GM23338 (cell line): ENCODE measurements around the gene WDR41. TPM values are rescaled to one million over a fixed set of nuclear protein-coding genes. Genes with fewer than 3 reads are reported as not detected.

Experiments
- ATAC-seq: fragments of 200-7000 bp; cut with Tn5 transposase; 3 replicates; pipeline ENCODE4 v1.9.1; 2020
- DNase-seq: peaks from one replicate; pipeline ENCODE4 v3.0.0-alpha.2; 2015; ENCODE audit warnings: low spot score
- H2AFZ ChIP-seq: fragments of 200-600 bp; sonication (generic); 2 replicates; pipeline ENCODE4 v1.8.0; 2016; ENCODE audit warnings: antibody characterized with exemption, mild to moderate bottlenecking, moderate library complexity
- H3F3A ChIP-seq: fragments of 200-600 bp; sonication (generic); replicated peaks from 2 replicates; pipeline ENCODE4 v1.8.0; 2017; ENCODE audit warnings: antibody characterized with exemption, mixed run types, low read depth
- H3K27ac ChIP-seq: fragments of 200-600 bp; sonication (generic); 2 replicates; pipeline ENCODE4 v1.6.1; 2016; ENCODE audit warnings: low read depth
- H3K27me3 ChIP-seq: fragments of 200-600 bp; sonication (generic); 2 replicates; pipeline ENCODE4 v1.8.0; 2016; ENCODE audit warnings: mild to moderate bottlenecking, mixed run types, moderate library complexity; ENCODE audit not compliant: insufficient read depth
- H3K36me3 ChIP-seq: fragments of 200-600 bp; sonication (generic); 2 replicates; pipeline ENCODE4 v1.8.0; 2016; ENCODE audit warnings: mild to moderate bottlenecking; ENCODE audit not compliant: insufficient read depth
- H3K4me1 ChIP-seq: fragments of 200-600 bp; sonication (generic); 2 replicates; pipeline ENCODE4 v1.8.0; 2016; ENCODE audit warnings: mild to moderate bottlenecking, moderate library complexity; ENCODE audit not compliant: insufficient read depth
- H3K4me2 ChIP-seq: fragments of 200-600 bp; sonication (generic); 2 replicates; pipeline ENCODE4 v1.7.1; 2017; ENCODE audit warnings: mixed run types
- H3K4me3 ChIP-seq: fragments of 200-600 bp; sonication (generic); 2 replicates; pipeline ENCODE4 v1.6.1; 2016; ENCODE audit warnings: mixed run types
- H3K79me2 ChIP-seq: fragments of 200-600 bp; sonication (generic); replicated peaks from 2 replicates; pipeline ENCODE4 v1.8.0; 2017; ENCODE audit warnings: mild to moderate bottlenecking; ENCODE audit not compliant: insufficient read depth
- H3K9me2 ChIP-seq: fragments of 200-600 bp; sonication (generic); 2 replicates; pipeline ENCODE4 v1.8.0; 2017; ENCODE audit not compliant: insufficient read depth
- H4K20me1 ChIP-seq: fragments of 200-600 bp; sonication (generic); replicated peaks from 2 replicates; pipeline ENCODE4 v1.8.0; 2017; ENCODE audit warnings: mild to moderate bottlenecking; ENCODE audit not compliant: insufficient read depth
- H3K27ac Mint-ChIP-seq: 2 replicates; pipeline ENCODE4 v1.8.0; 2020; ENCODE audit warnings: inconsistent platforms, mild to moderate bottlenecking, moderate library complexity, mixed read lengths
- H3K27me3 Mint-ChIP-seq: 3 replicates; pipeline ENCODE4 v1.8.0; 2022; ENCODE audit warnings: low read depth, mild to moderate bottlenecking, moderate library complexity, mixed read lengths, inconsistent platforms; ENCODE audit not compliant: insufficient read depth, poor library complexity
- H3K36me3 Mint-ChIP-seq: 3 replicates; pipeline ENCODE4 v1.8.0; 2021; ENCODE audit warnings: low read depth, mild to moderate bottlenecking, inconsistent platforms, moderate library complexity, mixed read lengths
- H3K4me1 Mint-ChIP-seq: 3 replicates; pipeline ENCODE4 v1.8.0; 2020; ENCODE audit warnings: mild to moderate bottlenecking, inconsistent platforms, mixed read lengths
- H3K4me3 Mint-ChIP-seq: 3 replicates; pipeline ENCODE4 v1.8.0; 2021; ENCODE audit warnings: moderate library complexity, mild to moderate bottlenecking, inconsistent platforms, mixed read lengths
- H3K9me3 Mint-ChIP-seq: 3 replicates; pipeline ENCODE4 v1.8.0; 2020; ENCODE audit warnings: moderate library complexity, mild to moderate bottlenecking, inconsistent platforms, mixed read lengths
- CREB1 ChIP-seq: fragments of 250-450 bp; sonication (Bioruptor Pico); IDR thresholded peaks from 2 replicates; pipeline ENCODE4 v1.5.0; 2020; ENCODE audit warnings: low read depth, mild to moderate bottlenecking, moderate library complexity
- EZH2 ChIP-seq: fragments of 200-600 bp; sonication (generic); IDR thresholded peaks from one replicate; pipeline ENCODE4 v1.8.0; 2017; ENCODE audit warnings: antibody characterized with exemption, mild to moderate bottlenecking, low read depth; ENCODE audit not compliant: unreplicated experiment
- EZH2phosphoT487 ChIP-seq: fragments of 200-600 bp; sonication (generic); IDR thresholded peaks from one replicate; pipeline ENCODE4 v1.8.1; 2018; ENCODE audit warnings: antibody characterized with exemption; ENCODE audit not compliant: unreplicated experiment
- JUNB ChIP-seq: IDR thresholded peaks from one replicate; pipeline ENCODE4 v1.6.1; 2016; ENCODE audit warnings: antibody characterized with exemption; ENCODE audit not compliant: unreplicated experiment
- NANOG ChIP-seq: IDR thresholded peaks from 2 replicates; pipeline ENCODE4 v1.6.1; 2016; ENCODE audit warnings: antibody characterized with exemption, borderline replicate concordance
- POLR2AphosphoS5 ChIP-seq: IDR thresholded peaks from 2 replicates; pipeline ENCODE4 v1.6.1; 2016; ENCODE audit warnings: antibody characterized with exemption, low read depth
- STAT1 ChIP-seq: IDR thresholded peaks from one replicate; pipeline ENCODE4 v1.6.1; 2016; ENCODE audit warnings: antibody characterized with exemption; ENCODE audit not compliant: unreplicated experiment
- ZNF114 ChIP-seq: fragments of 250-450 bp; sonication (Bioruptor Pico); IDR thresholded peaks from 2 replicates; pipeline ENCODE4 v1.5.0; 2020; ENCODE audit warnings: mild to moderate bottlenecking, moderate library complexity
- ZNF331 ChIP-seq: fragments of 250-450 bp; sonication (Bioruptor Pico); IDR thresholded peaks from 2 replicates; pipeline ENCODE4 v1.5.0; 2020; ENCODE audit warnings: low read depth, mild to moderate bottlenecking, moderate library complexity
- polyA plus RNA-seq: library from polyadenylated mRNA; unstranded; fragments of >200 nt; fragmentation: Nextera tagmentation; extraction: Ambion mirVana; gene quantifications from 2 replicates; pipeline ENCODE4 v1.2.1, GENCODE V29; 2016
- total RNA-seq: library from RNA; depleted of rRNA; stranded (reverse); fragments of >200 nt; shearing (Covaris generic); gene quantifications from 2 replicates; pipeline ENCODE4 v1.2.3, GENCODE V29; 2014
- TF ChIP-seq, protein P1 (sequence below): fragments of 250-450 bp; sonication (Bioruptor Pico); IDR thresholded peaks from 2 replicates; pipeline ENCODE4 v1.5.0; 2020; ENCODE audit warnings: mild to moderate bottlenecking, moderate library complexity
- TF ChIP-seq, protein P2 (sequence below), 2 experiments: fragments of 200-600 bp in 1 of 2; sonication (generic) in 1 of 2; conservative IDR thresholded peaks; 2 replicates each; pipeline versions ENCODE4 v1.5.1 to v1.6.1; 2016 to 2017; ENCODE audit warnings: antibody characterized with exemption in 2 of 2, low read depth in 2 of 2, mild to moderate bottlenecking in 2 of 2, moderate library complexity in 1 of 2
- TF ChIP-seq, protein P3 (sequence below): IDR thresholded peaks from 2 replicates; pipeline ENCODE4 v1.6.1; 2016; ENCODE audit warnings: antibody characterized with exemption
- TF ChIP-seq, protein P4 (sequence below): IDR thresholded peaks from one replicate; pipeline ENCODE4 v1.6.1; 2018; ENCODE audit warnings: antibody characterized with exemption; ENCODE audit not compliant: unreplicated experiment

WDR41 gene
- total and polyA plus RNA-seq, 2 experiments from 2014 or later: 19.1 to 40.4 TPM

DNA sequence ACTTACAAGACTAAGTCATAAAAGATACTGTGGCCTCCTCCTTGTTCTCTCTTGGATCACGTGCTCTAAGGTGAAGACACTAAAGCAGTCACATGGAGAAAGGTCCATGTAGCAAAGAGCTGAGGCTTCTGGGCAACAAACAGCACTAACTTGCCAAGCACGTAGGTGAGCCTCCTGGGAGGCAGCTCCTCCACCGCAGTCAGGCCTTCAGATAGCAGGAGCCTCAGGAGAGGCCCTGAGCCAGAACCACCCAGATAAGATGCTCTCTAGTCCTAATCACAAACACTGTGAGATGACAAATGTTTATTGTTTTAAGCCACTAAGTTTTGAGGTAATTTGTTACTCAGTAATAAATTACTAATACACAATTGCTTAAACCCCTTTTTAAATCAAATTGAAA, 38.0 kb downstream of the WDR41 start:
- no peak overlapping the region for H3K27ac Mint-ChIP-seq

More for the DNA sequence above, 38.0 kb downstream of the WDR41 start:
- Histone ChIP-seq H2AFZ (no peak overlapping the region), H3K79me2 (no peaks in the 10 kb centered on the region), H3K9me2 (no peaks in the 10 kb centered on the region), H3F3A (no peaks in the 10 kb centered on the region), H3K36me3 (0 out of 2 replicates have a peak, but pooled peaks cover 2% of the 10 kb centered on the region), H3K4me2 (no peak overlapping the region), H3K27ac (no peak overlapping the region), H3K4me3 (no peak overlapping the region), H3K27me3 (no peaks in the 10 kb centered on the region), H3K4me1 (no peaks in the 10 kb centered on the region), H4K20me1 (no peaks in the 10 kb centered on the region)
- Mint-ChIP-seq H3K36me3 (peaks cover 3% of the 10 kb centered on the region; the same call in 2 of the 3 replicates), H3K9me3 (no peaks in the 10 kb centered on the region), H3K27me3 (no peaks in the 10 kb centered on the region), H3K4me1 (no peaks in the 10 kb centered on the region), H3K4me3 (no peak overlapping the region)
- no peak for TF ChIP-seq EZH2
- no peak for TF ChIP-seq ZNF331 (CRISPR knock-in tag)
- TF ChIP-seq EZH2phosphoT487: no peak
- TF ChIP-seq, protein P1, sequence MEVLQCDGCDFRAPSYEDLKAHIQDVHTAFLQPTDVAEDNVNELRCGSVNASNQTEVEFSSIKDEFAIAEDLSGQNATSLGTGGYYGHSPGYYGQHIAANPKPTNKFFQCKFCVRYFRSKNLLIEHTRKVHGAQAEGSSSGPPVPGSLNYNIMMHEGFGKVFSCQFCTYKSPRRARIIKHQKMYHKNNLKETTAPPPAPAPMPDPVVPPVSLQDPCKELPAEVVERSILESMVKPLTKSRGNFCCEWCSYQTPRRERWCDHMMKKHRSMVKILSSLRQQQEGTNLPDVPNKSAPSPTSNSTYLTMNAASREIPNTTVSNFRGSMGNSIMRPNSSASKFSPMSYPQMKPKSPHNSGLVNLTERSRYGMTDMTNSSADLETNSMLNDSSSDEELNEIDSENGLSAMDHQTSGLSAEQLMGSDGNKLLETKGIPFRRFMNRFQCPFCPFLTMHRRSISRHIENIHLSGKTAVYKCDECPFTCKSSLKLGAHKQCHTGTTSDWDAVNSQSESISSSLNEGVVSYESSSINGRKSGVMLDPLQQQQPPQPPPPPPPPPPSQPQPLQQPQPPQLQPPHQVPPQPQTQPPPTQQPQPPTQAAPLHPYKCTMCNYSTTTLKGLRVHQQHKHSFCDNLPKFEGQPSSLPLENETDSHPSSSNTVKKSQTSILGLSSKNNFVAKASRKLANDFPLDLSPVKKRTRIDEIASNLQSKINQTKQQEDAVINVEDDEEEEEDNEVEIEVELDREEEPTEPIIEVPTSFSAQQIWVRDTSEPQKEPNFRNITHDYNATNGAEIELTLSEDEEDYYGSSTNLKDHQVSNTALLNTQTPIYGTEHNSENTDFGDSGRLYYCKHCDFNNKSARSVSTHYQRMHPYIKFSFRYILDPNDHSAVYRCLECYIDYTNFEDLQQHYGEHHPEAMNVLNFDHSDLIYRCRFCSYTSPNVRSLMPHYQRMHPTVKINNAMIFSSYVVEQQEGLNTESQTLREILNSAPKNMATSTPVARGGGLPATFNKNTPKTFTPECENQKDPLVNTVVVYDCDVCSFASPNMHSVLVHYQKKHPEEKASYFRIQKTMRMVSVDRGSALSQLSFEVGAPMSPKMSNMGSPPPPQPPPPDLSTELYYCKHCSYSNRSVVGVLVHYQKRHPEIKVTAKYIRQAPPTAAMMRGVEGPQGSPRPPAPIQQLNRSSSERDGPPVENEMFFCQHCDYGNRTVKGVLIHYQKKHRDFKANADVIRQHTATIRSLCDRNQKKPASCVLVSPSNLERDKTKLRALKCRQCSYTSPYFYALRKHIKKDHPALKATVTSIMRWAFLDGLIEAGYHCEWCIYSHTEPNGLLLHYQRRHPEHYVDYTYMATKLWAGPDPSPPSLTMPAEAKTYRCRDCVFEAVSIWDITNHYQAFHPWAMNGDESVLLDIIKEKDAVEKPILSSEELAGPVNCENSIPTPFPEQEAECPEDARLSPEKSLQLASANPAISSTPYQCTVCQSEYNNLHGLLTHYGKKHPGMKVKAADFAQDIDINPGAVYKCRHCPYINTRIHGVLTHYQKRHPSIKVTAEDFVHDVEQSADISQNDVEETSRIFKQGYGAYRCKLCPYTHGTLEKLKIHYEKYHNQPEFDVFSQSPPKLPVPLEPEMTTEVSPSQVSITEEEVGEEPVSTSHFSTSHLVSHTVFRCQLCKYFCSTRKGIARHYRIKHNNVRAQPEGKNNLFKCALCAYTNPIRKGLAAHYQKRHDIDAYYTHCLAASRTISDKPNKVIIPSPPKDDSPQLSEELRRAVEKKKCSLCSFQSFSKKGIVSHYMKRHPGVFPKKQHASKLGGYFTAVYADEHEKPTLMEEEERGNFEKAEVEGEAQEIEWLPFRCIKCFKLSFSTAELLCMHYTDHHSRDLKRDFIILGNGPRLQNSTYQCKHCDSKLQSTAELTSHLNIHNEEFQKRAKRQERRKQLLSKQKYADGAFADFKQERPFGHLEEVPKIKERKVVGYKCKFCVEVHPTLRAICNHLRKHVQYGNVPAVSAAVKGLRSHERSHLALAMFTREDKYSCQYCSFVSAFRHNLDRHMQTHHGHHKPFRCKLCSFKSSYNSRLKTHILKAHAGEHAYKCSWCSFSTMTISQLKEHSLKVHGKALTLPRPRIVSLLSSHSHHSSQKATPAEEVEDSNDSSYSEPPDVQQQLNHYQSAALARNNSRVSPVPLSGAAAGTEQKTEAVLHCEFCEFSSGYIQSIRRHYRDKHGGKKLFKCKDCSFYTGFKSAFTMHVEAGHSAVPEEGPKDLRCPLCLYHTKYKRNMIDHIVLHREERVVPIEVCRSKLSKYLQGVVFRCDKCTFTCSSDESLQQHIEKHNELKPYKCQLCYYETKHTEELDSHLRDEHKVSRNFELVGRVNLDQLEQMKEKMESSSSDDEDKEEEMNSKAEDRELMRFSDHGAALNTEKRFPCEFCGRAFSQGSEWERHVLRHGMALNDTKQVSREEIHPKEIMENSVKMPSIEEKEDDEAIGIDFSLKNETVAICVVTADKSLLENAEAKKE: no peak
- no peak for TF ChIP-seq STAT1
- no peak for TF ChIP-seq POLR2AphosphoS5
- TF ChIP-seq, protein P2, sequence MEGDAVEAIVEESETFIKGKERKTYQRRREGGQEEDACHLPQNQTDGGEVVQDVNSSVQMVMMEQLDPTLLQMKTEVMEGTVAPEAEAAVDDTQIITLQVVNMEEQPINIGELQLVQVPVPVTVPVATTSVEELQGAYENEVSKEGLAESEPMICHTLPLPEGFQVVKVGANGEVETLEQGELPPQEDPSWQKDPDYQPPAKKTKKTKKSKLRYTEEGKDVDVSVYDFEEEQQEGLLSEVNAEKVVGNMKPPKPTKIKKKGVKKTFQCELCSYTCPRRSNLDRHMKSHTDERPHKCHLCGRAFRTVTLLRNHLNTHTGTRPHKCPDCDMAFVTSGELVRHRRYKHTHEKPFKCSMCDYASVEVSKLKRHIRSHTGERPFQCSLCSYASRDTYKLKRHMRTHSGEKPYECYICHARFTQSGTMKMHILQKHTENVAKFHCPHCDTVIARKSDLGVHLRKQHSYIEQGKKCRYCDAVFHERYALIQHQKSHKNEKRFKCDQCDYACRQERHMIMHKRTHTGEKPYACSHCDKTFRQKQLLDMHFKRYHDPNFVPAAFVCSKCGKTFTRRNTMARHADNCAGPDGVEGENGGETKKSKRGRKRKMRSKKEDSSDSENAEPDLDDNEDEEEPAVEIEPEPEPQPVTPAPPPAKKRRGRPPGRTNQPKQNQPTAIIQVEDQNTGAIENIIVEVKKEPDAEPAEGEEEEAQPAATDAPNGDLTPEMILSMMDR (conservative IDR thresholded peaks at IDR 0.05; ENCODE audit: low read depth in 2 of 2): no peak
- TF ChIP-seq, protein P3, sequence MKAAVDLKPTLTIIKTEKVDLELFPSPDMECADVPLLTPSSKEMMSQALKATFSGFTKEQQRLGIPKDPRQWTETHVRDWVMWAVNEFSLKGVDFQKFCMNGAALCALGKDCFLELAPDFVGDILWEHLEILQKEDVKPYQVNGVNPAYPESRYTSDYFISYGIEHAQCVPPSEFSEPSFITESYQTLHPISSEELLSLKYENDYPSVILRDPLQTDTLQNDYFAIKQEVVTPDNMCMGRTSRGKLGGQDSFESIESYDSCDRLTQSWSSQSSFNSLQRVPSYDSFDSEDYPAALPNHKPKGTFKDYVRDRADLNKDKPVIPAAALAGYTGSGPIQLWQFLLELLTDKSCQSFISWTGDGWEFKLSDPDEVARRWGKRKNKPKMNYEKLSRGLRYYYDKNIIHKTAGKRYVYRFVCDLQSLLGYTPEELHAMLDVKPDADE: no peak
- no peak for TF ChIP-seq ZNF114 (CRISPR knock-in tag)
- TF ChIP-seq, protein P4, sequence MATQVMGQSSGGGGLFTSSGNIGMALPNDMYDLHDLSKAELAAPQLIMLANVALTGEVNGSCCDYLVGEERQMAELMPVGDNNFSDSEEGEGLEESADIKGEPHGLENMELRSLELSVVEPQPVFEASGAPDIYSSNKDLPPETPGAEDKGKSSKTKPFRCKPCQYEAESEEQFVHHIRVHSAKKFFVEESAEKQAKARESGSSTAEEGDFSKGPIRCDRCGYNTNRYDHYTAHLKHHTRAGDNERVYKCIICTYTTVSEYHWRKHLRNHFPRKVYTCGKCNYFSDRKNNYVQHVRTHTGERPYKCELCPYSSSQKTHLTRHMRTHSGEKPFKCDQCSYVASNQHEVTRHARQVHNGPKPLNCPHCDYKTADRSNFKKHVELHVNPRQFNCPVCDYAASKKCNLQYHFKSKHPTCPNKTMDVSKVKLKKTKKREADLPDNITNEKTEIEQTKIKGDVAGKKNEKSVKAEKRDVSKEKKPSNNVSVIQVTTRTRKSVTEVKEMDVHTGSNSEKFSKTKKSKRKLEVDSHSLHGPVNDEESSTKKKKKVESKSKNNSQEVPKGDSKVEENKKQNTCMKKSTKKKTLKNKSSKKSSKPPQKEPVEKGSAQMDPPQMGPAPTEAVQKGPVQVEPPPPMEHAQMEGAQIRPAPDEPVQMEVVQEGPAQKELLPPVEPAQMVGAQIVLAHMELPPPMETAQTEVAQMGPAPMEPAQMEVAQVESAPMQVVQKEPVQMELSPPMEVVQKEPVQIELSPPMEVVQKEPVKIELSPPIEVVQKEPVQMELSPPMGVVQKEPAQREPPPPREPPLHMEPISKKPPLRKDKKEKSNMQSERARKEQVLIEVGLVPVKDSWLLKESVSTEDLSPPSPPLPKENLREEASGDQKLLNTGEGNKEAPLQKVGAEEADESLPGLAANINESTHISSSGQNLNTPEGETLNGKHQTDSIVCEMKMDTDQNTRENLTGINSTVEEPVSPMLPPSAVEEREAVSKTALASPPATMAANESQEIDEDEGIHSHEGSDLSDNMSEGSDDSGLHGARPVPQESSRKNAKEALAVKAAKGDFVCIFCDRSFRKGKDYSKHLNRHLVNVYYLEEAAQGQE: no peak
- TF ChIP-seq JUNB: no peak
- no peak for TF ChIP-seq NANOG
- TF ChIP-seq CREB1 (CRISPR knock-in tag): no peak
- no peak for DNase-seq
- no peak for ATAC-seq
